Neural progenitor cell (in vitro differentiated cells): ENCODE results near the gene SLC16A4. TPM values are rescaled to one million over a fixed set of nuclear protein-coding genes. Genes with fewer than 3 reads are reported as not detected.

Experiments used
- DNase-seq: peaks from one replicate; pipeline ENCODE4 v3.0.0-alpha.2; 2016; ENCODE audit warnings: low spot score
- H2AFZ ChIP-seq: fragments of 200-600 bp; sonication (generic); replicated peaks from 2 replicates; pipeline ENCODE4 v1.6.1; 2016; ENCODE audit warnings: antibody characterized with exemption
- H3F3A ChIP-seq: fragments of 200-600 bp; sonication (generic); 2 replicates; pipeline ENCODE4 v1.6.1; 2016; ENCODE audit warnings: antibody characterized with exemption, low read depth
- H3K27ac ChIP-seq: fragments of 200-600 bp; sonication (generic); 2 replicates; pipeline ENCODE4 v1.5.1; 2016; ENCODE audit warnings: mild to moderate bottlenecking
- H3K27me3 ChIP-seq: fragments of 200-600 bp; sonication (generic); 2 replicates; pipeline ENCODE4 v1.6.1; 2016; ENCODE audit warnings: mild to moderate bottlenecking, moderate library complexity
- H3K36me3 ChIP-seq: fragments of 200-600 bp; sonication (generic); 2 replicates; pipeline ENCODE4 v1.5.1; 2016
- H3K4me1 ChIP-seq: fragments of 200-600 bp; sonication (generic); 2 replicates; pipeline ENCODE4 v1.6.1; 2016; ENCODE audit warnings: mixed run types
- H3K4me2 ChIP-seq: fragments of 200-600 bp; sonication (generic); 2 replicates; pipeline ENCODE4 v1.6.1; 2016
- H3K4me3 ChIP-seq: fragments of 200-600 bp; sonication (generic); 2 replicates; pipeline ENCODE4 v1.5.1; 2016
- H3K79me2 ChIP-seq: fragments of 200-600 bp; sonication (generic); 2 replicates; pipeline ENCODE4 v1.6.1; 2016; ENCODE audit warnings: low read depth
- H3K9ac ChIP-seq: fragments of 200-600 bp; sonication (generic); 2 replicates; pipeline ENCODE4 v1.6.1; 2016
- H3K9me3 ChIP-seq: fragments of 200-600 bp; sonication (generic); 2 replicates; pipeline ENCODE4 v1.5.1; 2016; ENCODE audit warnings: low read depth
- H4K20me1 ChIP-seq: fragments of 200-600 bp; sonication (generic); 2 replicates; pipeline ENCODE4 v1.6.1; 2016; ENCODE audit warnings: low read depth
- H3K27ac Mint-ChIP-seq: 3 replicates; pipeline ENCODE4 v1.8.0; 2021; ENCODE audit warnings: mixed read lengths
- H3K27me3 Mint-ChIP-seq: 2 replicates; pipeline ENCODE4 v1.8.0; 2022; ENCODE audit warnings: low read depth, mild to moderate bottlenecking, inconsistent platforms, moderate library complexity, mixed read lengths; ENCODE audit not compliant: insufficient read depth
- H3K36me3 Mint-ChIP-seq: 3 replicates; pipeline ENCODE4 v1.8.0; 2021; ENCODE audit warnings: mixed read lengths
- H3K4me1 Mint-ChIP-seq: 3 replicates; pipeline ENCODE4 v1.8.0; 2021; ENCODE audit warnings: mixed read lengths
- H3K4me3 Mint-ChIP-seq: 3 replicates; pipeline ENCODE4 v1.8.0; 2021; ENCODE audit warnings: mild to moderate bottlenecking, moderate library complexity, mixed read lengths
- H3K9me3 Mint-ChIP-seq: 3 replicates; pipeline ENCODE4 v1.8.0; 2020; ENCODE audit warnings: mixed read lengths
- EZH2 ChIP-seq: fragments of 200-600 bp; sonication (generic); IDR thresholded peaks from 2 replicates; pipeline ENCODE4 v1.6.1; 2017; ENCODE audit warnings: antibody characterized with exemption, mild to moderate bottlenecking, moderate library complexity
- EZH2phosphoT487 ChIP-seq: fragments of 200-600 bp; sonication (generic); IDR thresholded peaks from 2 replicates; pipeline ENCODE4 v1.6.1; 2017; ENCODE audit warnings: antibody characterized with exemption
- total RNA-seq: library from RNA; depleted of rRNA; stranded (reverse); fragments of >200 nt; gene quantifications from 2 replicates; pipeline ENCODE4 v1.2.3, GENCODE V29; 2015; ENCODE audit warnings: low replicate concordance
- TF ChIP-seq, protein P1 (sequence below): fragments of 200-600 bp; sonication (generic); IDR thresholded peaks from 2 replicates; pipeline ENCODE4 v1.5.1; 2017; ENCODE audit warnings: antibody characterized with exemption, mild to moderate bottlenecking

The SLC16A4 gene
- total RNA-seq, 1 donor from 2014 or later = 0.56 TPM

- Mint-ChIP-seq H3K9me3 (no peaks in the 10 kb centered on the region), H3K4me1 (peaks cover 78% of the 10 kb centered on the region), H3K27ac (no peak overlapping the region), H3K36me3 (peaks cover 32% of the 10 kb centered on the region), H3K4me3 (no peak overlapping the region), H3K27me3 (no peaks in the 10 kb centered on the region)
- peaks cover 16% of the 10 kb centered on the region for H3F3A ChIP-seq
- H3K27me3 ChIP-seq = no peaks in the 10 kb centered on the region
- H3K36me3 ChIP-seq = peaks cover 31% of the 10 kb centered on the region
- H3K4me3 ChIP-seq = peak overlapping the region; percentile 83
- H3K9me3 ChIP-seq = no peaks in the 10 kb centered on the region
- TF ChIP-seq EZH2phosphoT487 (no peak), EZH2 (no peak)
- TF ChIP-seq, protein P1, sequence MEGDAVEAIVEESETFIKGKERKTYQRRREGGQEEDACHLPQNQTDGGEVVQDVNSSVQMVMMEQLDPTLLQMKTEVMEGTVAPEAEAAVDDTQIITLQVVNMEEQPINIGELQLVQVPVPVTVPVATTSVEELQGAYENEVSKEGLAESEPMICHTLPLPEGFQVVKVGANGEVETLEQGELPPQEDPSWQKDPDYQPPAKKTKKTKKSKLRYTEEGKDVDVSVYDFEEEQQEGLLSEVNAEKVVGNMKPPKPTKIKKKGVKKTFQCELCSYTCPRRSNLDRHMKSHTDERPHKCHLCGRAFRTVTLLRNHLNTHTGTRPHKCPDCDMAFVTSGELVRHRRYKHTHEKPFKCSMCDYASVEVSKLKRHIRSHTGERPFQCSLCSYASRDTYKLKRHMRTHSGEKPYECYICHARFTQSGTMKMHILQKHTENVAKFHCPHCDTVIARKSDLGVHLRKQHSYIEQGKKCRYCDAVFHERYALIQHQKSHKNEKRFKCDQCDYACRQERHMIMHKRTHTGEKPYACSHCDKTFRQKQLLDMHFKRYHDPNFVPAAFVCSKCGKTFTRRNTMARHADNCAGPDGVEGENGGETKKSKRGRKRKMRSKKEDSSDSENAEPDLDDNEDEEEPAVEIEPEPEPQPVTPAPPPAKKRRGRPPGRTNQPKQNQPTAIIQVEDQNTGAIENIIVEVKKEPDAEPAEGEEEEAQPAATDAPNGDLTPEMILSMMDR = no peak
- H4K20me1 ChIP-seq = peaks cover 96% of the 10 kb centered on the region
- no peak overlapping the region for H3K27ac ChIP-seq
- H3K4me1 ChIP-seq = peaks cover 88% of the 10 kb centered on the region
- peak overlapping the region; percentile 6 for H3K9ac ChIP-seq
- no peak overlapping the region for H2AFZ ChIP-seq
- no peak for DNase-seq
- H3K4me2 ChIP-seq = peak overlapping the region; percentile 86
- H3K79me2 ChIP-seq = peaks cover 99% of the 10 kb centered on the region
Measured at GRCh38 chr1:110344152-110344551, 46.7 kb downstream of the SLC16A4 start.

DNA sequence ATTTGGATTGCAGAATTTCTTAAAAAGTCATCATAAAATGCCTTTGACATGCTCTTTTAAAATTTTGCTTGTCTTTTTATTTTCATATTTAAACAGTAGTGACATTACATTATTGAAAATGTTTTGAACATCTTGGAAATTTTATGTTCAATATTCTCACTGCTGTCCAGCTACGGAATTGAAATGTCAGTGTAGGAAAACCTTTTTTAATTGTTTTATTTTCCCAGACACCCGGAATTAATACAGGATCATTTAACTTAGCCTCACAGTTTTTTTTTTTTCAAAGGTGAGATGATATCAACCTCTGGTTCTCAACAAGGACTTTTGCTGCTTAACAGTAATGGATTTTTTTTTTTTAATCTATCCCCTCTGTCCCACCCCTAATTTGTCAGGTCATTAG, 47.6 kb downstream of the SLC16A4 start:
- no peaks in the 10 kb centered on the region for H3K27me3 ChIP-seq
- H3K36me3 Mint-ChIP-seq = peaks cover 32% of the 10 kb centered on the region
- peaks cover 87% of the 10 kb centered on the region for H4K20me1 ChIP-seq
- peak overlapping the region; percentile 86 for H3K4me2 ChIP-seq
- H3F3A ChIP-seq = peaks cover 19% of the 10 kb centered on the region
- peak overlapping the region; percentile 55 for H3K9ac ChIP-seq
- no peak overlapping the region for H3K27ac Mint-ChIP-seq
- peaks cover 80% of the 10 kb centered on the region for H3K4me1 ChIP-seq
- no peak for DNase-seq
- TF ChIP-seq, protein P1 = no peak
- TF ChIP-seq EZH2phosphoT487 = no peak
- TF ChIP-seq EZH2 = no peak
- peaks cover 28% of the 10 kb centered on the region for H3K36me3 ChIP-seq
- no peaks in the 10 kb centered on the region for H3K9me3 Mint-ChIP-seq
- H3K4me1 Mint-ChIP-seq = peaks cover 71% of the 10 kb centered on the region
- H3K9me3 ChIP-seq = no peaks in the 10 kb centered on the region
- peaks cover 90% of the 10 kb centered on the region for H3K79me2 ChIP-seq
- no peak overlapping the region for H2AFZ ChIP-seq
- H3K4me3 Mint-ChIP-seq = no peak overlapping the region
- no peaks in the 10 kb centered on the region for H3K27me3 Mint-ChIP-seq
- H3K4me3 ChIP-seq = peak overlapping the region; percentile 83
- no peak overlapping the region for H3K27ac ChIP-seq

DNA sequence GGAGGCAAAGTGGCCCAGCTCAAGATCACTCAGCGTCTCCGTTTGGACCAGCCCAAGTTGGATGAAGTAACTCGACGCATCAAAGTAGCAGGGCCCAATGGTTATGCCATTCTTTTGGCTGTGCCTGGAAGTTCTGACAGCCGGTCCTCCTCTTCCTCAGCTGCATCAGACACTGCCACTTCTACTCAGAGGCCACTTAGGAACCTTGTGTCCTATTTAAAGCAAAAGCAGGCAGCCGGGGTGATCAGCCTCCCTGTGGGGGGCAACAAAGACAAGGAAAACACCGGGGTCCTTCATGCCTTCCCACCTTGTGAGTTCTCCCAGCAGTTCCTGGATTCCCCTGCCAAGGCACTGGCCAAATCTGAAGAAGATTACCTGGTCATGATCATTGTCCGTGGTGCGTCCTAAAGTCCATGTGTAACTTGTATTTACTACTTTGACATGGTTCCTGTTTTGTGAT, 48.9 kb downstream of the SLC16A4 start:
- Histone ChIP-seq H3K9me3 (no peaks in the 10 kb centered on the region), H3K27ac (no peak overlapping the region), H4K20me1 (peaks cover 73% of the 10 kb centered on the region), H3K36me3 (peaks cover 25% of the 10 kb centered on the region), H3K4me1 (peaks cover 73% of the 10 kb centered on the region), H3F3A (peaks cover 25% of the 10 kb centered on the region), H3K4me3 (peak overlapping the region; percentile 83), H3K27me3 (no peaks in the 10 kb centered on the region), H2AFZ (no peak overlapping the region), H3K4me2 (peak overlapping the region; percentile 86), H3K9ac (peak overlapping the region; percentile 55), H3K79me2 (peaks cover 79% of the 10 kb centered on the region)
- TF ChIP-seq, protein P1 = no peak
- no peak for TF ChIP-seq EZH2
- no peak for TF ChIP-seq EZH2phosphoT487
- peak; percentile 29 for DNase-seq
- peaks cover 26% of the 10 kb centered on the region for H3K36me3 Mint-ChIP-seq
- H3K27ac Mint-ChIP-seq = no peak overlapping the region
- no peaks in the 10 kb centered on the region for H3K9me3 Mint-ChIP-seq
- H3K4me3 Mint-ChIP-seq = no peak overlapping the region
- H3K4me1 Mint-ChIP-seq = peaks cover 68% of the 10 kb centered on the region
- H3K27me3 Mint-ChIP-seq = no peaks in the 10 kb centered on the region
